AG20443 (cell line): Measurements from ENCODE around the gene SPON2.

ENCODE experiments used
- DNase-seq: peaks from one replicate; pipeline ENCODE4 v3.0.0; 2012; ENCODE audit warnings: low spot score, mixed read lengths

Gene SPON2

GRCh38 chr4:1195109-1195671 is 22.8 kb upstream of the SPON2 start:
- DNase-seq, result peak; percentile 2

- peak; percentile 59 for DNase-seq
Observed at GRCh38 chr4:1194010-1194900, 21.9 kb upstream of the SPON2 start.

- no peak for DNase-seq
Observed at GRCh38 chr4:1193206-1194009, 21.0 kb upstream of the SPON2 start.

- DNase-seq, result peak; percentile 71
Observed at GRCh38 chr4:1192493-1193205, 20.3 kb upstream of the SPON2 start.

GRCh38 chr4:1192091-1192492 is 19.7 kb upstream of the SPON2 start:
- peak; percentile 97 for DNase-seq

- no peak for DNase-seq
Observed at GRCh38 chr4:1191621-1192020, 19.2 kb upstream of the SPON2 start.

- DNase-seq, result no peak
Observed at GRCh38 chr4:1187182-1187581, 14.8 kb upstream of the SPON2 start.

GRCh38 chr4:1183985-1184773 is 11.8 kb upstream of the SPON2 start:
- DNase-seq, result no peak

- DNase-seq, result no peak
Observed at GRCh38 chr4:1182313-1182712, 9.9 kb upstream of the SPON2 start.

GRCh38 chr4:1180663-1181062 is 8.3 kb upstream of the SPON2 start:
- DNase-seq, result no peak

GRCh38 chr4:1179976-1180375 is 7.6 kb upstream of the SPON2 start:
- no peak for DNase-seq

GRCh38 chr4:1179089-1179441 is 6.7 kb upstream of the SPON2 start:
- DNase-seq, result no peak

GRCh38 chr4:1178300-1179088 is 6.1 kb upstream of the SPON2 start:
- no peak for DNase-seq

GRCh38 chr4:1177274-1178141 is 5.1 kb upstream of the SPON2 start:
- peak; percentile 68 for DNase-seq

- no peak for DNase-seq
Observed at GRCh38 chr4:1176398-1177273, 4.3 kb upstream of the SPON2 start.

- DNase-seq, result no peak
Observed at GRCh38 chr4:1175635-1176229, 3.3 kb upstream of the SPON2 start.

GRCh38 chr4:1174941-1175634 is 2.7 kb upstream of the SPON2 start:
- no peak for DNase-seq
